ENCODE measurements around the gene DSG3.
"Not testable (repeated sequence)": the region's sequence is repeated elsewhere in the genome, so short reads cannot be mapped to it uniquely, and the experiment has no call there.

DSG3 gene

GRCh38 chr18:31497836-31498573 lies 50.5 kb downstream of the DSG3 start, which contains the start of gene DSG2:
Gene DSG2, plus strand, starts transcription at chr18:31498177. Its CDS starts 75 bp downstream, at chr18:31498252.
- Histone ChIP-seq H3K4me3 (ENCODE audit: low read length in 2 of 2) (peak within 1 kb of the TSS; percentile 83), H3K9me3 (ENCODE audit: control insufficient read depth in 2 of 2, low read length in 2 of 2) (no peaks in the 10 kb centered on the region), H3K27ac (ENCODE audit: low read depth in 2 of 2, low read length in 2 of 2) (peak within 1 kb of the TSS; percentile 97 to 99), H3K27me3 (ENCODE audit: control insufficient read depth in 2 of 2, insufficient read depth in 2 of 2, low read length in 2 of 2) (peaks cover 0 to 3% of the 10 kb centered on the region in 2 donors), H3K36me3 (ENCODE audit: control insufficient read depth in 2 of 2, insufficient read depth in 2 of 2, low read length in 2 of 2) (no peaks in the 10 kb centered on the region), H3K9ac (ENCODE audit: low read depth in 1 of 2, low read length in 2 of 2) (peak within 1 kb of the TSS; percentile 88 to 99), H3K4me1 (ENCODE audit: control insufficient read depth in 2 of 2, insufficient read depth in 2 of 2, low read length in 2 of 2) (peaks cover 10 to 17% of the 10 kb centered on the region in 2 donors)

GRCh38 chr18:31498574-31499524 lies 51.3 kb downstream of the DSG3 start:
- H3K27me3 ChIP-seq (ENCODE audit: control insufficient read depth in 2 of 2, insufficient read depth in 2 of 2, low read length in 2 of 2) = peaks cover 0 to 3% of the 10 kb centered on the region in 2 donors
- peak overlapping the region; percentile 88 to 99 for H3K9ac ChIP-seq (ENCODE audit: low read depth in 1 of 2, low read length in 2 of 2)
- H3K9me3 ChIP-seq (ENCODE audit: control insufficient read depth in 2 of 2, low read length in 2 of 2) = no peaks in the 10 kb centered on the region

DNA sequence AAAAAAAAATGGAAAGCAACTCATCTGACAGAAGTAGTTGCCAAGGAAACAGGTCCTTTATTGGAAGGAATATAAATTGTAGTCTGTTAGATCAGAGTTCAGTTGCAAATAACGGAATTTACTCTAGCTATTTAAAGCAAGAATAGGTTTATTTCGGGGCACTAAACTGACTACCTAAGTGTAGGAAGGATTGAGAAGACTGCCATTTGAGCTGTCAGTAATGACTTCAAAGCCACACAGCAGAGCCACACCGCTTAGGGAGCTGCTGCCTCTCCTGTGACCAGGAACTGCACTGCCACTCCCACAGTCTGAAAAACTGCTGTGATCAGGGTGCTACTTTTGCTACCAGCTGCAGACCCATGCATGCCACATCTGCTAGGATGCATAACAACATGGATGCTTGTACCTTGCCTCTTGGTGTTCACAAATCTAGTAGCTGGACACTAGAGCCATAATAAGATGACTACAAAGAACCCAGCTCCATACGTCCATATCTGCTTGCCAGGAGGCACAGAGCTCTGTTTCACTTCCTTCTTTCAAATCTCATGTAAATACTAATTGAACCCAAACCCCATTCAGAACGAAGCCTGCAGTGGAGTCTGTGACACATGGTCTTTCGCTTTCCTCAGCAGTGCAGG lies 52.6 kb downstream of the DSG3 start:
- H3K9ac ChIP-seq (ENCODE audit: low read depth in 1 of 2, low read length in 2 of 2) = no peak overlapping the region

More at GRCh38 chr18:31498574-31499524, 51.3 kb downstream of the DSG3 start:
- Histone ChIP-seq H3K4me3 (ENCODE audit: low read length in 2 of 2) (peak overlapping the region; percentile 83), H3K36me3 (ENCODE audit: control insufficient read depth in 2 of 2, insufficient read depth in 2 of 2, low read length in 2 of 2) (no peaks in the 10 kb centered on the region), H3K27ac (ENCODE audit: low read depth in 2 of 2, low read length in 2 of 2) (peak overlapping the region; percentile 97 to 99), H3K4me1 (ENCODE audit: control insufficient read depth in 2 of 2, insufficient read depth in 2 of 2, low read length in 2 of 2) (peaks cover 10% of the 10 kb centered on the region in 2 donors)

GRCh38 chr18:31503011-31503410 lies 55.5 kb downstream of the DSG3 start:
- H3K9ac ChIP-seq (ENCODE audit: low read depth in 1 of 2, low read length in 2 of 2) = no peak overlapping the region
- H3K36me3 ChIP-seq (ENCODE audit: control insufficient read depth in 2 of 2, insufficient read depth in 2 of 2, low read length in 2 of 2) = no peaks in the 10 kb centered on the region
- H3K27me3 ChIP-seq (ENCODE audit: control insufficient read depth in 2 of 2, insufficient read depth in 2 of 2, low read length in 2 of 2) = peaks cover 0 to 3% of the 10 kb centered on the region in 2 donors
- H3K27ac ChIP-seq (ENCODE audit: low read depth in 2 of 2, low read length in 2 of 2) = no peak overlapping the region
- H3K4me3 ChIP-seq (ENCODE audit: low read length in 2 of 2) = no peak overlapping the region
- no peaks in the 10 kb centered on the region for H3K9me3 ChIP-seq (ENCODE audit: control insufficient read depth in 2 of 2, low read length in 2 of 2)
- H3K4me1 ChIP-seq (ENCODE audit: control insufficient read depth in 2 of 2, insufficient read depth in 2 of 2, low read length in 2 of 2) = peaks cover 20 to 24% of the 10 kb centered on the region in 2 donors

More for the DNA sequence above, 52.6 kb downstream of the DSG3 start:
- Histone ChIP-seq H3K27ac (ENCODE audit: low read depth in 2 of 2, low read length in 2 of 2) (peak overlapping the region; percentile 48 to 97), H3K9me3 (ENCODE audit: control insufficient read depth in 2 of 2, low read length in 2 of 2) (no peaks in the 10 kb centered on the region), H3K36me3 (ENCODE audit: control insufficient read depth in 2 of 2, insufficient read depth in 2 of 2, low read length in 2 of 2) (no peaks in the 10 kb centered on the region), H3K27me3 (ENCODE audit: control insufficient read depth in 2 of 2, insufficient read depth in 2 of 2, low read length in 2 of 2) (peaks cover 0 to 3% of the 10 kb centered on the region in 2 donors), H3K4me1 (ENCODE audit: control insufficient read depth in 2 of 2, insufficient read depth in 2 of 2, low read length in 2 of 2) (peaks cover 14 to 22% of the 10 kb centered on the region in 2 donors), H3K4me3 (ENCODE audit: low read length in 2 of 2) (peak overlapping the region; percentile 5 to 83)

GRCh38 chr18:31504455-31505147 lies 57.1 kb downstream of the DSG3 start:
- peak overlapping the region in 1 of 2 donors; percentile 12 for H3K9ac ChIP-seq (ENCODE audit: low read depth in 1 of 2, low read length in 2 of 2)

DNA sequence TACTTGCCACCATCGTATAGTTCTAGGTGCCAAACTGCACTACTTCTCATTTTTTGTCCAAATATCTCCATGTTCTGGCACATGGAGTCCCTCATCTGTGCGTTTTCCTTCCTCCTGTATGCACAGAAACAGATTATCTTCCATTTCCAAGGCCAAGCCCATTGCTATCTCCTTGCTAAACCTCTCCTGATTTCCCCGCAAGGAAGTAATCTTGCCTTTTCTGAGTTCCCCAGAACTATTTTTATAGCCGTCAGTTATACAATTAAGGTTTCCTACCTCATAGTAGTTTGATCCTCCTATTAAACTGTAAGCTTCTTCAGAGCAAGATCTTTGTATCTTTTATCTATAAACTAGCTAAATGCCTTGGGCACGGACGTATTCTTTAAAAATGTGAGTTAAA lies 57.6 kb downstream of the DSG3 start:
- peaks cover 0 to 3% of the 10 kb centered on the region in 2 donors for H3K27me3 ChIP-seq (ENCODE audit: control insufficient read depth in 2 of 2, insufficient read depth in 2 of 2, low read length in 2 of 2)
- H3K9ac ChIP-seq (ENCODE audit: low read depth in 1 of 2, low read length in 2 of 2) = peak overlapping the region in 1 of 2 donors; percentile 12
- no peaks in the 10 kb centered on the region for H3K36me3 ChIP-seq (ENCODE audit: control insufficient read depth in 2 of 2, insufficient read depth in 2 of 2, low read length in 2 of 2)
- H3K27ac ChIP-seq (ENCODE audit: low read depth in 2 of 2, low read length in 2 of 2) = peak overlapping the region; percentile 72 to 84
- H3K4me3 ChIP-seq (ENCODE audit: low read length in 2 of 2) = peak overlapping the region; percentile 24 to 26
- H3K4me1 ChIP-seq (ENCODE audit: control insufficient read depth in 2 of 2, insufficient read depth in 2 of 2, low read length in 2 of 2) = peaks cover 14 to 25% of the 10 kb centered on the region in 2 donors
- no peaks in the 10 kb centered on the region for H3K9me3 ChIP-seq (ENCODE audit: control insufficient read depth in 2 of 2, low read length in 2 of 2)

More at GRCh38 chr18:31504455-31505147, 57.1 kb downstream of the DSG3 start:
- Histone ChIP-seq H3K4me1 (ENCODE audit: control insufficient read depth in 2 of 2, insufficient read depth in 2 of 2, low read length in 2 of 2) (peaks cover 17 to 23% of the 10 kb centered on the region in 2 donors), H3K27ac (ENCODE audit: low read depth in 2 of 2, low read length in 2 of 2) (peak overlapping the region; percentile 72 to 84), H3K4me3 (ENCODE audit: low read length in 2 of 2) (peak overlapping the region in 1 of 2 donors; percentile 24), H3K27me3 (ENCODE audit: control insufficient read depth in 2 of 2, insufficient read depth in 2 of 2, low read length in 2 of 2) (peaks cover 0 to 3% of the 10 kb centered on the region in 2 donors), H3K9me3 (ENCODE audit: control insufficient read depth in 2 of 2, low read length in 2 of 2) (no peaks in the 10 kb centered on the region), H3K36me3 (ENCODE audit: control insufficient read depth in 2 of 2, insufficient read depth in 2 of 2, low read length in 2 of 2) (no peaks in the 10 kb centered on the region)

GRCh38 chr18:31506024-31506742 lies 58.6 kb downstream of the DSG3 start:
- Histone ChIP-seq H3K36me3 (ENCODE audit: control insufficient read depth in 2 of 2, insufficient read depth in 2 of 2, low read length in 2 of 2) (no peaks in the 10 kb centered on the region), H3K4me1 (ENCODE audit: control insufficient read depth in 2 of 2, insufficient read depth in 2 of 2, low read length in 2 of 2) (peaks cover 15 to 27% of the 10 kb centered on the region in 2 donors), H3K4me3 (ENCODE audit: low read length in 2 of 2) (no peak overlapping the region), H3K27me3 (ENCODE audit: control insufficient read depth in 2 of 2, insufficient read depth in 2 of 2, low read length in 2 of 2) (no peaks in the 10 kb centered on the region), H3K9me3 (ENCODE audit: control insufficient read depth in 2 of 2, low read length in 2 of 2) (no peaks in the 10 kb centered on the region), H3K9ac (ENCODE audit: low read depth in 1 of 2, low read length in 2 of 2) (no peak overlapping the region), H3K27ac (ENCODE audit: low read depth in 2 of 2, low read length in 2 of 2) (peak overlapping the region in 1 of 2 donors; percentile 58)

DNA sequence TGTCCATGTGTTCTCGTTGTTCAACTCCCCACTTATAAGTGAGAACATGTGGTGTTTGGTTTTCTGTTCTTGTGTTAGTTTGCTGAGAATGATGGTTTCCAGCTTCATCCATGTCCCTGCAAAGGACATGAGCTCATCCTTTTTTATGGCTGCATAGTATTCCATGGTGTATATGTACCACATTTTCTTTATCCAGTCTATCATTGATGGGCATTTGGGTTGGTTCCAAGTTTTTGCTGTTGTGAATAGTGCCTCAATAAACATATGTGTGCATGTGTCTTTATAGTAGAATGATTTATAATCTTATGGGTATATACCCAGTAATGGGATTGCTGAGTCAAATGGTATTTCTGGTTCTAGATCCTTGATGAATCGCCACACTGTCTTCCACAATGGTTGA lies 59.6 kb downstream of the DSG3 start:
- not testable (repeated sequence) for H3K9ac ChIP-seq (ENCODE audit: low read depth in 1 of 2, low read length in 2 of 2); H3K9me3 ChIP-seq (ENCODE audit: control insufficient read depth in 2 of 2, low read length in 2 of 2); H3K4me3 ChIP-seq (ENCODE audit: low read length in 2 of 2); H3K36me3 ChIP-seq (ENCODE audit: control insufficient read depth in 2 of 2, insufficient read depth in 2 of 2, low read length in 2 of 2); H3K27ac ChIP-seq (ENCODE audit: low read depth in 2 of 2, low read length in 2 of 2); H3K27me3 ChIP-seq (ENCODE audit: control insufficient read depth in 2 of 2, insufficient read depth in 2 of 2, low read length in 2 of 2)
- peaks cover 17 to 36% of the 10 kb centered on the region in 2 donors for H3K4me1 ChIP-seq (ENCODE audit: control insufficient read depth in 2 of 2, insufficient read depth in 2 of 2, low read length in 2 of 2)

- Histone ChIP-seq H3K9me3 (ENCODE audit: control insufficient read depth in 2 of 2, low read length in 2 of 2) (no peaks in the 10 kb centered on the region), H3K27ac (ENCODE audit: low read depth in 2 of 2, low read length in 2 of 2) (no peak overlapping the region), H3K36me3 (ENCODE audit: control insufficient read depth in 2 of 2, insufficient read depth in 2 of 2, low read length in 2 of 2) (no peaks in the 10 kb centered on the region), H3K4me1 (ENCODE audit: control insufficient read depth in 2 of 2, insufficient read depth in 2 of 2, low read length in 2 of 2) (peaks cover 21 to 51% of the 10 kb centered on the region in 2 donors), H3K27me3 (ENCODE audit: control insufficient read depth in 2 of 2, insufficient read depth in 2 of 2, low read length in 2 of 2) (no peaks in the 10 kb centered on the region), H3K9ac (ENCODE audit: low read depth in 1 of 2, low read length in 2 of 2) (no peak overlapping the region), H3K4me3 (ENCODE audit: low read length in 2 of 2) (no peak overlapping the region)
Observed at GRCh38 chr18:31508781-31509180, 61.2 kb downstream of the DSG3 start.
